KMS-11 (cell line): ENCODE data around the gene SCAP.

Experiments used
- H2AFZ ChIP-seq: fragments of 200-600 bp; sonication (generic); 2 replicates; pipeline ENCODE4 v1.6.1; 2016; ENCODE audit warnings: antibody characterized with exemption, mixed run types, low read depth
- H3K27ac ChIP-seq: fragments of 200-600 bp; sonication (generic); 2 replicates; pipeline ENCODE4 v1.6.1; 2016; ENCODE audit warnings: mild to moderate bottlenecking, mixed run types
- H3K27me3 ChIP-seq: fragments of 200-600 bp; sonication (generic); 2 replicates; pipeline ENCODE4 v1.6.1; 2017; ENCODE audit warnings: mild to moderate bottlenecking, low read depth, mixed run types, moderate library complexity; ENCODE audit not compliant: insufficient read depth
- H3K36me3 ChIP-seq: fragments of 200-600 bp; sonication (generic); 2 replicates; pipeline ENCODE4 v1.6.1; 2017; ENCODE audit warnings: mild to moderate bottlenecking, mixed run types; ENCODE audit not compliant: insufficient read depth
- H3K4me1 ChIP-seq: fragments of 200-600 bp; sonication (generic); 2 replicates; pipeline ENCODE4 v1.6.1; 2016; ENCODE audit warnings: mild to moderate bottlenecking, low read depth, mixed run types; ENCODE audit not compliant: poor library complexity, severe bottlenecking
- H3K4me2 ChIP-seq: fragments of 200-600 bp; sonication (generic); 2 replicates; pipeline ENCODE4 v1.7.0; 2016; ENCODE audit warnings: mild to moderate bottlenecking, mixed run types
- H3K4me3 ChIP-seq: fragments of 200-600 bp; sonication (generic); IDR thresholded peaks from 2 replicates; pipeline ENCODE4 v1.6.1; 2017; ENCODE audit warnings: low read depth, low read length, mixed read lengths; ENCODE audit not compliant: insufficient read depth
- H3K79me2 ChIP-seq: fragments of 200-600 bp; sonication (generic); 2 replicates; pipeline ENCODE4 v1.6.1; 2016; ENCODE audit warnings: low read depth, mixed run types; ENCODE audit not compliant: insufficient read depth
- H3K9ac ChIP-seq: fragments of 200-600 bp; sonication (generic); 2 replicates; pipeline ENCODE4 v1.6.1; 2016; ENCODE audit warnings: mild to moderate bottlenecking, mixed run types
- H4K20me1 ChIP-seq: fragments of 200-600 bp; sonication (generic); 2 replicates; pipeline ENCODE4 v1.6.1; 2016; ENCODE audit warnings: mild to moderate bottlenecking, mixed run types; ENCODE audit not compliant: insufficient read depth
- CTCF ChIP-seq: fragments of 200-600 bp; sonication (generic); conservative IDR thresholded peaks from 2 replicates; pipeline ENCODE4 v1.6.1; 2017; ENCODE audit warnings: low read depth, mild to moderate bottlenecking, antibody characterized with exemption, low read length, moderate library complexity, mixed read lengths

SCAP gene

GRCh38 chr3:47406762-47407149 lies 69.0 kb downstream of the SCAP start:
- Histone ChIP-seq H3K36me3 (no peaks in the 10 kb centered on the region), H4K20me1 (no peaks in the 10 kb centered on the region), H3K9ac (no peak overlapping the region), H3K79me2 (no peaks in the 10 kb centered on the region), H3K4me2 (no peak overlapping the region), H2AFZ (no peak overlapping the region), H3K4me3 (no peak overlapping the region), H3K27ac (no peak overlapping the region), H3K4me1 (no peaks in the 10 kb centered on the region), H3K27me3 (no peaks in the 10 kb centered on the region)
- TF ChIP-seq CTCF, result no peak

GRCh38 chr3:47405820-47406761 lies 69.7 kb downstream of the SCAP start:
- Histone ChIP-seq H3K9ac (no peak overlapping the region), H4K20me1 (no peaks in the 10 kb centered on the region)

GRCh38 chr3:47404955-47405790 lies 70.6 kb downstream of the SCAP start:
- Histone ChIP-seq H3K9ac (no peak overlapping the region), H3K27me3 (no peaks in the 10 kb centered on the region), H2AFZ (no peak overlapping the region), H3K4me1 (no peaks in the 10 kb centered on the region), H3K4me2 (no peak overlapping the region), H3K79me2 (no peaks in the 10 kb centered on the region), H3K36me3 (no peaks in the 10 kb centered on the region), H3K4me3 (no peak overlapping the region), H4K20me1 (no peaks in the 10 kb centered on the region), H3K27ac (no peak overlapping the region)
- TF ChIP-seq CTCF, result no peak

More at GRCh38 chr3:47405820-47406761, 69.7 kb downstream of the SCAP start:
- Histone ChIP-seq H3K79me2 (no peaks in the 10 kb centered on the region), H3K27ac (no peak overlapping the region), H3K4me2 (no peak overlapping the region), H2AFZ (no peak overlapping the region), H3K27me3 (no peaks in the 10 kb centered on the region), H3K4me3 (no peak overlapping the region), H3K4me1 (no peaks in the 10 kb centered on the region), H3K36me3 (no peaks in the 10 kb centered on the region)
- TF ChIP-seq CTCF, result no peak

GRCh38 chr3:47404431-47404876 lies 71.3 kb downstream of the SCAP start:
- Histone ChIP-seq H3K27ac (no peak overlapping the region), H4K20me1 (no peaks in the 10 kb centered on the region), H2AFZ (no peak overlapping the region), H3K4me1 (no peaks in the 10 kb centered on the region), H3K36me3 (no peaks in the 10 kb centered on the region), H3K79me2 (no peaks in the 10 kb centered on the region), H3K4me3 (no peak overlapping the region), H3K4me2 (no peak overlapping the region), H3K27me3 (no peaks in the 10 kb centered on the region), H3K9ac (no peak overlapping the region)
- no peak for TF ChIP-seq CTCF
